ENCODE measurements around the gene TEX264.
"Not testable (repeated sequence)": the region's sequence is repeated elsewhere in the genome, so short reads cannot be mapped to it uniquely, and the experiment has no call there.

The TEX264 gene, protein sequence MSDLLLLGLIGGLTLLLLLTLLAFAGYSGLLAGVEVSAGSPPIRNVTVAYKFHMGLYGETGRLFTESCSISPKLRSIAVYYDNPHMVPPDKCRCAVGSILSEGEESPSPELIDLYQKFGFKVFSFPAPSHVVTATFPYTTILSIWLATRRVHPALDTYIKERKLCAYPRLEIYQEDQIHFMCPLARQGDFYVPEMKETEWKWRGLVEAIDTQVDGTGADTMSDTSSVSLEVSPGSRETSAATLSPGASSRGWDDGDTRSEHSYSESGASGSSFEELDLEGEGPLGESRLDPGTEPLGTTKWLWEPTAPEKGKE

DNA sequence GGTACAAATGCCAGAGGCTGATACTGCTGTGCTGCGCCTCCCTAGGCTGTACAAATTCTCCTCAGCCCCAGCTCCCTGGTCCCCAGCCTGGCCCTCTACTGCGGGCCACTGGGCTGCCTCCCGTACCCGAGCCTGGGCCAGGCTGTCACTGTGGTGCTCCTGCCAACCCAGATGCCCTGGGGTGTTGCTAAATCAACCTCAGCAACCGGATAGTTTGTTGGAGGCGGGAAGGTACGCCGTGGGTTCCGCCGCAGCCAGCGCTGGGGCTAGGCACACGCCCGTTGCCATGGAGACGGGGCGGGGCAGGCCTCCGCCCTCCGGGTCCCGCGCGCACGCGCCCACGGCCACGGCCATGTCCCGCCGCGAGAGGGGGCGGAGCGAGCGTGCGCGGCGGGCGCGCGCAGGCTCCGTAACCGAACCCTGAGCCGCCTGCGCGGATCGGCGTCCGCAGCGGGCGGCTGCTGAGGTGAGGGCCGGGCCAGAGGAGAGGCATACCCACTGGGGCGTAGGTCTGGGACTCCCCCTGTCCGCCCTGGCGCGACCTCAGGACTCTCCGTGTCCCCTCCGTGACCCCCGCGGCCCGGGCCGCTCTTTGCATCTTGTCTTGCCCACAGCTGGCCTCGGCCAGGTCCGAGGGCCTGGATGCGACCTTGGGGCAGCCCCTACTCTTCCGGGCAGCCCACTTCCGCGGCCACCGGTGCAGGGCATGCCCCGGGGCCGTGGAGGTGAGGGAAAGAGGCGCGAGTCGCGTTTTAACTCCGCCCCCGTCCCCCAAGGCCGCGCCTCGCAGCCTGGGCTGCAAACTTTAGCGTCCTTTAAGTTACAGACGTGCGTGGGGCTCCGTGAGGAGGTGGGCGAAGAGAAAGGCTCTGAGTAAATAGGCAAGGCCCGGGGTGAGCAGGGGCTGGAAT is at the start of gene TEX264:
Gene TEX264 (plus strand): TSS at position 430 of the 911 bp plus-strand sequence. CDS start 3,053 bp downstream, outside the sequence.
- DNase-seq: peak; percentile 92

DNA sequence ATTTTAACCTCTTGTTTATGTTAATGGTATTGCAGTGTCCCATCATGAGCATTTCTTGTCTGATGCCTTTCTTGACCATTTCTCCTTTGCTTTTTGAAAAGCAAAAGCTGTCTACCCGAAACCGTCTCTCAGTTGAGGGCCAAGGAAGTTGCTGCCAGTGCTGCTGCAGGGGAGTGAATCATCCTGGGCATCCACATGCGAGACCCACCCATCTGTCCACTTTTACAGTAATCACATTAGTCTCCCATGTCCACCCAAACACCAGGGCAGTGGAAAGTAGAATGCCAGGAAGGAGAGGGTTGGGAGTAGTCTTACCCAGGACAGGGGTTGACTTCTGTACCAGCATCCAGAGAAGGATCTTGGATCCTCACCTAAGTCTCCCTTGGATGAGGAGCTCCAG is 48.6 kb upstream of the TEX264 start:
- no peak for DNase-seq

GRCh38 chr3:51622868-51623267 is 48.2 kb upstream of the TEX264 start:
- no peak for DNase-seq

- no peak for DNase-seq
These were observed 40.5 kb upstream of the TEX264 start for GRCh38 chr3:51630513-51630912.

GRCh38 chr3:51637144-51637940 is 33.7 kb upstream of the TEX264 start:
- DNase-seq: no peak

GRCh38 chr3:51637941-51638471 is 33.0 kb upstream of the TEX264 start:
- no peak for DNase-seq

DNA sequence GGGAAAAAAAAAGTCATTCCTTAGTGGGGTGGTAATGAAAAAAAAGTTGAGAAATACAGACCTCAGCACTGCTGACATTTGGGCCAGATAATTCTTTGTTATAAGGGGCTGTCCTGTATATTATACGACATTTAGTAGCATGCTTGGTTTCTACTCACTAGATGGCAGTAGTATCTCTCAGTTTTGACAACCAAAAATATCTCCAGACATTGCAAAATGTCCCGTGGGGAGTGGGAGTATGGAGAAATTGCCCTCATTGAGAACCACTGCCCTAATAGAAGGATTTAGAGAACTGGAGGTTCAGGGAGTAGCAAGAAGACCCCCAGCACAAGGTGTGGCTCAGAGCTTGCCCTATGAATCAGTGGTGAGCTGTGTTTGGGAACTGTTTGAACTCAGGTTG is 28.6 kb upstream of the TEX264 start:
- DNase-seq: no peak

GRCh38 chr3:51646091-51646490 is 25.0 kb upstream of the TEX264 start:
- DNase-seq: no peak

GRCh38 chr3:51652103-51652502 is 18.9 kb upstream of the TEX264 start:
- DNase-seq: not testable (repeated sequence)

DNA sequence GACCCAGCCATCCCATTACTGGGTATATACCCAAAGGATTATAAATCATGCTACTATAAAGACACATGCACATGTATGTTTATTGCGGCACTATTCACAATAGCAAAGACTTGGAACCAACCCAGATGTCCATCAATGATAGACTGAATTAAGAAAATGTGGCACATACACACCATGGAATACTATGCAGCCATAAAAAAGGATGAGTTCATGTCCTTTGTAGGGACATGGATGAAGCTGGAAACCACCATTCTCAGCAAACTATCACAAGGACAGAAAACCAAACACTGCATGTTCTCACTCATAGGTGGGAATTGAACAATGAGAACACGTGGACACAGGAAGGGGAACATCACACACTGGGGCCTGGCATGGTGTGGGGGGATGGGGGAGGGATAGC is 17.6 kb upstream of the TEX264 start:
- not testable (repeated sequence) for DNase-seq

DNA sequence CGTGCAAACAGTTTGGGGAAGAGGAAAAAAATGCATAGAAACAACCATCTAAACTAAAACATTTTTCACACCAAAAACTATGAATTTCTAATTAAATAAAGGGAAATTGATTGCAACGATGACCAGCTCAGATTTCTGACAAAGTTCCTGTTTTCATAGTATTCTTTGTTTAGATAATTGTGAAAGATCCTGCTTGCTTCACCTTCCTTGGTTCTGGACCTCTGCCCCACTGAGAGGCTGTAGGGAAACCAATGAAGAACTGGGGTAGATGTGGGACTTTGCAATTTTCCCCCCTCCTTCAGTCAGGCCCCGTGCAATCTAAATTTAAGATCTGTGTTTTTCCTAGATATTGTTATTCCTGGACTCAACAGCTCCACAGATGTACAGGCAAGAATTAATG is 13.8 kb upstream of the TEX264 start:
- DNase-seq: no peak

GRCh38 chr3:51659942-51660341 is 11.1 kb upstream of the TEX264 start:
- DNase-seq: no peak

DNA sequence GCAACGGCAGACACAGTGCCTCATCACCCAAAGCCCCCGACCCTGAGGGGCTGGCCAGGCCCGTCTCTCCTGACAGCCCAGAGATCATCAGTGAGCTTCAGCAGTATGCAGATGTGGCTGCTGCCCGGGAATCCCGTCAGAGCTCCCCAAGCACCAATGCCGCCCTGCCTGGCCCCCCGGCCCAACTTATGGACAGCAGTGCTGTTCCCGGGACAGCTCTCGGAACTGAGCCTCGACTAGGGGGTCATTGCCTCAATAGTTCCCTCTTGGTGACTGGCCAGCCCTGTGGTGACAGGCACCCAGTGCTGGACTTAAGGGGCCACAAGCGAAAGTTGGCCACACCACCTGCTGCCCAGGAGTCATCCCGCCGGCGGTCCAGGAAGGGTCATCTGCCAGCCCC is 8.6 kb upstream of the TEX264 start:
- DNase-seq: no peak

- DNase-seq: no peak
These were observed 2.3 kb upstream of the TEX264 start for GRCh38 chr3:51668756-51669155.

- peak; percentile 82 for DNase-seq
These were observed 1.6 kb upstream of the TEX264 start for GRCh38 chr3:51669241-51670052.

DNA sequence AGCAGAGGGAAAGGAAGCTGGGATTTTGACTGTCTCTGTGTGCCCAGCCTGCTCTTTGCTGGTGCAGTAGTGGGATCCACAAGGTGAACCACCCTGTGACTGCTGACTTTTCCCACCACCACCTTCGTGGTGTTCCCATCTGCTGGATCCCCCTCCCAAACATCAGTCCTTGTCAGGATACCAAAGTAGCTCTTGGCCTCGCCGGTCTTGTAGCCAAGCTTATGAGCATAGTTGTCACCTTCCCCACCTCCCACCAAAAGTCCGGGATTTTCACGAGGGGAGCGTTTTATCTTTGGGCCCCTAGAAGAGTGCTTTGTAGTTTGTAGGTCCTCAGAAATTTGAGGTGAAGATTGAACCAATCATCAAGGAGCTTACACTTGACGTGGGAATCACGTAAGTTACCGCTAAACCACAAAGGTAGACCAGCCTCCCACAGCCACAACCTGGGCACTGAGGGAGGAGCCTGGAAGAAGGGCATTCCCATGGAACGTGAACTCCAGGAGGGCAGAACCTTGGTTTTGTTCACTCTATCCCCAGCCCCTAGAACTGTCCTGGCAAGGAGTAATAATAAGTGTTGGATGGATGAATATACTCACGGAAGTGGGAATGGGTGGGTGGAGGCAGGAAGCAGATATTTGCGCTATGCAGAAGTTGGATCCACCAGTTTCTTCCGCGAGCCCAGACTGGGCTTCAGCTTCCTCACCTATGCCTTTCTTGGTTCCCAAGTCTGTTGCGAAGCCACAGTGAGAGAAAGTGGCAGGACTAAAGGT is 814 bp upstream of the TEX264 start:
- DNase-seq: no peak

- DNase-seq: peak; percentile 61
These were observed 853 bp downstream of the TEX264 start for GRCh38 chr3:51671734-51672475.

DNA sequence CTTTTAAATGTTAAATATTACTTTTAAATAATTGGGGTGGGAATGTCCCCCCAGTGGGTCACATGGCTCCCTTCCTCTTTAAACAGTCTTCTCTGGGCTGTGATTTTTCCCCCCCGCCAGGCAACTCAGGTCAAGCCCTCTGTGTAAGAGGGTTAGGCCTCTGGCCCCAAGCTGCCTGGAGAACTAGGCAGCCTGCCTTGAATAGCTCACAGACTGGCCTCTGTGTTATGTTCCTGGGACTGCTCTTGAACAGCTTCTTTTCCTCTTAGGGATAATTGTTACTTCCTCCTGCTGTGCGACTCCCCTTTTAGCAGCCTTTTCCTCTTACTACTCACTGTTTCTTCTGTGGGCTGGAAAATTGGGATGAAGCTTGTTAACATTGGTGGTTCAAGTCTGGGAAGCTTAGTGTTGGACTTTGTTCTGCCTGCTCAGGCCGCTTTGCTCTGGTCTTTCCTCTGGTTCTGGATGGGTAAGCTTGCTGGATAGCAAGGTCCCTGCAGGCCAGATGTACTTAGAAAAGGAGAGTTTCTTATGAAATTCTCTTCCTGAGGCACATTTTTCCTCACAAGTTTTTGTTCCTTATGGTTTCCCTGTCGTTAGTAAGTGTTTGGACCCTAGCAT is 2.2 kb downstream of the TEX264 start:
- no peak for DNase-seq

DNA sequence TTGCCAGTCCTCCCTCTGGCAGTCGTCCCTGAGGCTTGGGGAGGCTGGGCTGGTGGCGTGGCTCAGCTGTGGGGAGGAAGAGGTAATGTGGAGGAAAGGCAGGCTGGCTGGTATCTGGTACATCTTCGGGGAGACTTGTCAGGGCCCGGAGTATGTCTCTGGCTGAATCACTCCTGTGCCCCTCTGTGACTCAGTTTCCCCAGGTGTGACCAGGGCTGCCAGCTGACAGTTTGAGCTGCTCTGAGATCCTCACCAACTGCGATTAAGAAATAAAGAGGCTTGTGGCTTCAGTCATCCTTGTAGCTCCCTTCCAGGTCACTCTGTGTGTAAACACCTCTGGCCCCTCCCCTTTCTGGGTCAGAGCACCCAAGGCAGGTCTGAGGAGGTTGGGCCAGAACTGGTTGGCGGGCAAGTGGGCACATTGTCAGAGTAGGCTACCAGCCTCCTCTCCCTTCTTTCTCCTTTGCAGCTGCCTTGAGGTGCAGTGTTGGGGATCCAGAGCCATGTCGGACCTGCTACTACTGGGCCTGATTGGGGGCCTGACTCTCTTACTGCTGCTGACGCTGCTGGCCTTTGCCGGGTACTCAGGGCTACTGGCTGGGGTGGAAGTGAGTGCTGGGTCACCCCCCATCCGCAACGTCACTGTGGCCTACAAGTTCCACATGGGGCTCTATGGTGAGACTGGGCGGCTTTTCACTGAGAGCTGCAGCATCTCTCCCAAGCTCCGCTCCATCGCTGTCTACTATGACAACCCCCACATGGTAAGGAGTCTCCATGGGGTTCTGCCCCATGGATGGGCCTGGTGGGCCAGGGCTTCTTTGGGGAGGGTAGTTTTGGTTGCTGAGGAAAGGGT is 3.0 kb downstream of the TEX264 start:
- DNase-seq: no peak

Data from activated naive CD4-positive, alpha-beta T cell treated with anti-CD3 and anti-CD28 coated beads, Interleukin-2, amount 50 U/mL, for 16 hours (primary cell).